WTC11 (cell line): Measurements from ENCODE around the gene CREG2.

ENCODE experiments used
- CTCF ChIP-seq: fragments of 200-600 bp; IDR thresholded peaks from 2 replicates; pipeline ENCODE4 v1.8.0; 2022; ENCODE audit warnings: antibody characterized with exemption
- FOXK1 ChIP-seq: sonication (generic); formaldehyde crosslinking; IDR thresholded peaks from 2 replicates; pipeline ENCODE4 v1.8.0; 2022; ENCODE audit warnings: mild to moderate bottlenecking, moderate library complexity, missing genetic modification reagents
- PREB ChIP-seq: sonication (generic); formaldehyde crosslinking; IDR thresholded peaks from 2 replicates; pipeline ENCODE4 v1.8.1; 2022; ENCODE audit warnings: mild to moderate bottlenecking, missing genetic modification reagents, moderate library complexity, borderline replicate concordance
- USF1 ChIP-seq: sonication (generic); formaldehyde crosslinking; IDR thresholded peaks from 2 replicates; pipeline ENCODE4 v1.8.0; 2022; ENCODE audit warnings: mild to moderate bottlenecking, missing genetic modification reagents
- ZNF232 ChIP-seq: sonication (generic); formaldehyde crosslinking; IDR thresholded peaks from 2 replicates; pipeline ENCODE4 v1.8.0; 2022; ENCODE audit warnings: mild to moderate bottlenecking, missing genetic modification reagents

- TF ChIP-seq CTCF (peak; percentile 66), FOXK1 (CRISPR knock-in tag) (no peak), USF1 (CRISPR knock-in tag) (no peak), PREB (CRISPR knock-in tag) (no peak), ZNF232 (CRISPR knock-in tag) (no peak)
Observed at GRCh38 chr2:101419096-101419663, 31.9 kb upstream of the CREG2 start.
